ENCODE data around the gene CKAP2L.

CKAP2L gene

DNA sequence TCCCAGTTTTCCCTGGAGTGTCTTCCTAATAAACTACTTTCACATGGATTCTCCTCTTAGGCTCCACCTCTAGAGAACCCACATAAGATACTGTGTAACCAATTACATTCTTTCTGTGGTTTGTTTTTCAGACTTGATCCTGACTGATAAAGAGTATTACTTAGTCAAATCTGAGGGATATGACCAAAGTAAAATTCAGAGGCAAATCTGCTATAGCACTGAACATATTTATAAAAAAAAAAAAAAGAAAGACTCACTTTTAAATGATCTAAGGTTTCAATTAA is 13.9 kb downstream of the CKAP2L start:
- no peak overlapping the region; the same call in 1 of the 2 replicates for H3K27ac ChIP-seq
- TF ChIP-seq, protein P1, sequence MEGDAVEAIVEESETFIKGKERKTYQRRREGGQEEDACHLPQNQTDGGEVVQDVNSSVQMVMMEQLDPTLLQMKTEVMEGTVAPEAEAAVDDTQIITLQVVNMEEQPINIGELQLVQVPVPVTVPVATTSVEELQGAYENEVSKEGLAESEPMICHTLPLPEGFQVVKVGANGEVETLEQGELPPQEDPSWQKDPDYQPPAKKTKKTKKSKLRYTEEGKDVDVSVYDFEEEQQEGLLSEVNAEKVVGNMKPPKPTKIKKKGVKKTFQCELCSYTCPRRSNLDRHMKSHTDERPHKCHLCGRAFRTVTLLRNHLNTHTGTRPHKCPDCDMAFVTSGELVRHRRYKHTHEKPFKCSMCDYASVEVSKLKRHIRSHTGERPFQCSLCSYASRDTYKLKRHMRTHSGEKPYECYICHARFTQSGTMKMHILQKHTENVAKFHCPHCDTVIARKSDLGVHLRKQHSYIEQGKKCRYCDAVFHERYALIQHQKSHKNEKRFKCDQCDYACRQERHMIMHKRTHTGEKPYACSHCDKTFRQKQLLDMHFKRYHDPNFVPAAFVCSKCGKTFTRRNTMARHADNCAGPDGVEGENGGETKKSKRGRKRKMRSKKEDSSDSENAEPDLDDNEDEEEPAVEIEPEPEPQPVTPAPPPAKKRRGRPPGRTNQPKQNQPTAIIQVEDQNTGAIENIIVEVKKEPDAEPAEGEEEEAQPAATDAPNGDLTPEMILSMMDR (IDR thresholded peaks at IDR 0.05) = no peak
- no peak for TF ChIP-seq ZFX (IDR thresholded peaks at IDR 0.05; ENCODE audit: borderline replicate concordance)

DNA sequence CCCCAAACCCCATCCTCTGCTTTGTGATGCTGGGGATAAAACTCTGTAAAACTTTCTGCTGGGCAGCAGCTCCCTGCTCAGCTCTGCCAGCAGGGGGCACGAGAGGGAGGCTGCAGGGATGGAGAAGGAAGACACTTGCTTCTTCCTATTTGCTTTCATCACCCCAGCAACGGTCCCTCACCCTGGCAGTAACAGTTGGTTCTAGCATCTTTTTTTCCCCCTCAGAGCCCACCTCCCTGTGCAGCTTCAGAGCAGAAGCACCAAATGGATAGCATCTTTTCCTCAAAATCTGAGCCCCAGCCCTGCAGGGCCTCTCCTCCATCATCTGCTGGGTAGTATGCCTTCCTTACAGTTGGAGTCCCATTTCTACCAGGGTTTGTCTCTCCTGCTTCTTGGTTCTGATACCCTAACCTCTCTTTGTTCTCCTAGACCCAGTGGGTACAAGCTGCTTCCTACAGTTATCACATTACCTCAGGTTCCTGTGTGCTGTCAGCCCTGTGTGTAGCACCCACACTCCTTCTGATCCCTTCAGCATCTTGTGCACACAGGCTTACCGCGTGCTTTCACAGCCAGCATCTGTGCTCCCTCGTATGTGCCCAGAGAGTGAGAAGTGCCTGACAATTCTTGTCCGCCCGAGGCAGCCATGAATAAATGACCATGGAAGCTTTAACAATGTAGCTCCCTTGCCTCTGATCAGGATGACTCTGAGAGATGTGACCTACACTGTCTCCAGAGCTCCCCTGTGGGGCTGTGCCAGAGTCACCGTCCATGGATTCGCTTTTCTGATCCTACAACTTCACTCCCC is 14.5 kb downstream of the CKAP2L start:
- no peak overlapping the region; the same call in 1 of the 2 replicates for H3K27ac ChIP-seq
- TF ChIP-seq, protein P1 (IDR thresholded peaks at IDR 0.05) = peak; percentile 97
- TF ChIP-seq ZFX (IDR thresholded peaks at IDR 0.05; ENCODE audit: borderline replicate concordance) = no peak

DNA sequence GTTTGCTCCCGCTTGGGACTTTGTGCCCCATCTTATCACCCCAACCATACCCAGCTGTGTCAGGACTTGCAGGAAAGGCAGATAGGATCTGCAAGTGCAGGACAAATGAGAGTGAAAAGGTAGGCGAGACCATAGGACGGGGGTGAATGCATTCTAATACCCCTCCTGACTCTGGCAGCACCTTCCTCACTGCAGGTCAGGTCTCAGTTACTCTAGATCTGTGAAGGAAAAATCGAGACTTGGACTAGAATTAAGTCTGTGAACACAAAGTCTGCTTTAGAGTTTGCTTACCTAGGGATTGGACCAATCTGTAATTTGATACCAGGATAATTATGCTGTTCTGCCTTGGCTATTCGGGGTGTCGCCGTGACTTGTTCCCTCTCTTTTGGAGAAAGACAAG is 23.9 kb downstream of the CKAP2L start:
- no peak for TF ChIP-seq ZFX (IDR thresholded peaks at IDR 0.05; ENCODE audit: borderline replicate concordance)
- TF ChIP-seq, protein P1 (IDR thresholded peaks at IDR 0.05) = no peak
- no peak overlapping the region for H3K27ac ChIP-seq

DNA sequence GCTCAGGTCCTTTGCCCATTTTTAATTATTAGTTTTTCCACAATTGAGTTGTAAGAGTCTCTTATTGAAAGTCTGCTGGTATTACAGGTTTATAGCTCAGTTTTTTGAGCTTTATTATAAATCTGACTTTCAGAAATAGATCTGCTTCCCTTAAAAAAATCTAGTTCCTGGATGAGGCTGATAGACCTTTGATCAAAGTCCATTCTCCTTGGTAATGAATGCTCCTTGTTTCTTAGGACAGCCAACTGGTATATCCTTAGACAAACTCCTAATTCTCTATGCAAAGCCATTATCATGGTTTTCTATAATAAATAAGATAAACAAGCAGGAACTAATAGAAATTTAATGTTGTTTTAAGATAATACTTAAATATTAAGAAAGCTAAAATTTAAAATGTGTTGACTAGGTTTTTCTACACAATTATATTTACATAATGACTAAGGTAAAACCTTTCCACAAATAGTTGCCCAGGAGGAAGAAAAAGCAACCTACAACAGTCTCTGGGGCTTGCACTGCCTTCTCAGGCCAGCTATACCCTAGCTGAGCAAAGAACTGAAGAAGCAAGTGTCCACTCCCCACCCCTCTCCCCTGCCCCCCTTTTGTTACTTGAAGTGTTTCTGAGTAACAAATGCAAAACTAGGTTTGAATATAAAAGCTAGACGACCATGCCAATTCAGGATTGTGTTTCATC is 26.7 kb downstream of the CKAP2L start:
- no peak for TF ChIP-seq ZFX (IDR thresholded peaks at IDR 0.05; ENCODE audit: borderline replicate concordance)
- TF ChIP-seq, protein P1 (IDR thresholded peaks at IDR 0.05) = no peak
- H3K27ac ChIP-seq = no peak overlapping the region

DNA sequence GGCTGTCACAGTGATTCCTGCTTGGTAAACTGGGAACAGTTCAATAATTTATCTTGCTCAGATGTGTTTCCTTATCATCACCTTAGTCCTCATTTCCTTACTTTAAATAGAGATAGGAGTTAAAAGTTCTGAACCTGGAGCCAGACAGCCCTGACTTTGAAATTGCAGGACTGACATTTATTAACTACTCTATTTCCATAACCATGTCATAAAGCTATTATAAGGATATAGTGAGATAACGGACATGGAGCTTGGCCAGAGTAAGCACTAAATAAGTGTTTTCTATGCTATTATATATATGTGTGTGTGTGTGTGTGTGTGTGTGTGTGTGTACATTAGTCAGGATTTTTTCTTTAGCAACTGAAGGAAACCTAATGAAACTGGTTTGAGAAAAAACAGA is 30.5 kb downstream of the CKAP2L start:
- no peak overlapping the region for H3K27ac ChIP-seq
- TF ChIP-seq, protein P1 (IDR thresholded peaks at IDR 0.05) = no peak
- no peak for TF ChIP-seq ZFX (IDR thresholded peaks at IDR 0.05; ENCODE audit: borderline replicate concordance)

DNA sequence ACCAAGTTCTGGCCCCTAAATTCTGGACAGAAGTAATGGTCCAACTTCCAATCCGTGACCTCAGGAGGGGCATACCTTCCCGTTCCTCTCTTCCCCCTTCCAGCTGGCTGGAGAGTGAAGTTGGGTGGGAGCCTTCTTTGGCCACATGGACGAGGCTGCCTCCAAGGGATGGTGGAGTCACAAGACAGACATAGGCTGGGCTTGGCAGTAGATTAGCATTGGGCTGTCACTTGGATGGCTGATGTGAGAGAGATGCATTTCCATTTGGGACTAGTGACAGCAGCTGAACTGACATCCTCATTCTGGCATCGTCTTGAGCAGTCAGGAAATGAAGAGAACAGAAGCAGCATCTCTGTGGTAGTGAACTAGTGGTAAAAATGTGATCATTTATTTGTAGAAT is 31.0 kb downstream of the CKAP2L start:
- no peak overlapping the region for H3K27ac ChIP-seq
- no peak for TF ChIP-seq ZFX (IDR thresholded peaks at IDR 0.05; ENCODE audit: borderline replicate concordance)
- TF ChIP-seq, protein P1 (IDR thresholded peaks at IDR 0.05) = no peak

DNA sequence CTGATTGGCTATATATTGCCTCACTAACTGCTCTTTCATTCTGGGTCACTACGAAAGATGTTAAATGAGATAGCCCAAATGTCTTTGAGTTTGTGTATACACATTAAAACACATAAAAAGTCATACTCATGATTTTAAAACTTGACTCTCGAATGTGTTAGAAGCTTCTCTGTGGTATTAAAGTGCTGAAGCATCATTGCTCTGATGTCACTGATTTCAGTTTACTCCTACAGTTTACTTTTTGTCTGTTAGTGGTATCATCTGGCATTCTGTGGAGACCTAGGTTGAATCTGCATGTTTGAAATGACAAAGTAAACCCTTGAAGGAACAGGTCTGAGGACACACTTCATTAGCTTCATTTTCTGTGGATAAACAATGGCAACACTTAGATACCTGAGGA is 32.9 kb downstream of the CKAP2L start:
- TF ChIP-seq, protein P1 (IDR thresholded peaks at IDR 0.05) = no peak

More for the DNA sequence above, 32.9 kb downstream of the CKAP2L start:
- no peak overlapping the region for H3K27ac ChIP-seq

All from 22Rv1 (cell line).